Lower leg skin (tissue), 3 donors: ENCODE data around the gene PPM1M.

Experiments used
- CTCF ChIP-seq, 3 donors: fragments of 450-650 bp; IDR thresholded peaks; one replicate each; pipeline ENCODE4 v1.5.1; 2016; ENCODE audit warnings: antibody characterized with exemption in 3 of 3, mild to moderate bottlenecking in 3 of 3, moderate library complexity in 2 of 3
- POLR2A ChIP-seq, 2 donors: fragments of 450-650 bp; IDR thresholded peaks; one replicate each; pipeline ENCODE4 v1.6.1; 2016 to 2017; ENCODE audit warnings: antibody characterized with exemption in 2 of 2, mild to moderate bottlenecking in 1 of 2, moderate library complexity in 1 of 2

DNA sequence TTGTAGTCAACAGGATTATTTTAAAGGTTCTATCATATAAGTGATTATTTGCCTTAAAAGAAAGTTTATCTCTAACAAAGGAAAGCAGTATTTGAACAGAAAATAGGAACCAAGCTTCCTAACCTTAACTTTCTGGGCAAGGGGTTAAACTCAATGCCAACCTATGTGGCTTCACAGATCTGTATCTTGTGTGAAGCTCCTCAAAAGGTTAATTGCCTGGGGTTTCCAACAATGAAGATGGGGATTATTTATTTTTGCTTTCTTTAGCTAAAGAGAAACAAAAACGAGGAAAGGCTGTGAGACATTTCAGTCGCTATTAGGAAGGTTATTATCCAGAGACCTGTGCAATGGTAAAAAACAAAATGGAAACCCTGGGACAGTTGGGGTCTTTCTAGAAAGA is 34.0 kb downstream of the PPM1M start:
- TF ChIP-seq CTCF (IDR thresholded peaks at IDR 0.05) (no peak), POLR2A (IDR thresholded peaks at IDR 0.05) (no peak)
